Transverse colon (tissue), 4 donors: ENCODE measurements around the gene RABGGTA.

Source experiments
- CTCF ChIP-seq, 5 experiments: fragments of 200-600 bp in 3 of 5; fragments of 450-650 bp in 2 of 5; sonication (generic) in 3 of 5; IDR thresholded peaks; 1 replicate in 2 of 5; 2 replicates in 3 of 5; pipeline ENCODE4 v1.5.1; 2016 to 2017; ENCODE audit warnings: antibody characterized with exemption in 5 of 5, inconsistent platforms in 3 of 5, mild to moderate bottlenecking in 2 of 5, moderate library complexity in 1 of 5
- POLR2A ChIP-seq: fragments of 450-650 bp; IDR thresholded peaks from one replicate; pipeline ENCODE4 v1.6.1; 2016; ENCODE audit warnings: antibody characterized with exemption, mild to moderate bottlenecking, moderate library complexity
- POLR2AphosphoS5 ChIP-seq, 3 donors: sonication (generic); formaldehyde crosslinking; IDR thresholded peaks; one replicate each; pipeline ENCODE4 v1.6.1; 2016; ENCODE audit warnings: antibody characterized with exemption in 3 of 3

GRCh38 chr14:24271834-24272263, 452 bp upstream of the RABGGTA start:
- no peak for TF ChIP-seq POLR2A
- TF ChIP-seq POLR2AphosphoS5 (IDR thresholded peaks at IDR 0.05), result no peak
- no peak for TF ChIP-seq CTCF (IDR thresholded peaks at IDR 0.05)
